H9 (cell line): ENCODE data around the gene RFX1. TPM values are rescaled to one million over a fixed set of nuclear protein-coding genes. Genes with fewer than 3 reads are reported as not detected.
"Not testable (repeated sequence)": the region's sequence is repeated elsewhere in the genome, so short reads cannot be mapped to it uniquely, and the experiment has no call there.

Experiments used
- DNase-seq: peaks from one replicate; pipeline ENCODE4 v3.0.0-alpha.2; 2017
- H2AFZ ChIP-seq: one replicate; pipeline ENCODE4 v1.6.1; 2013; ENCODE audit warnings: mild to moderate bottlenecking, low read length, control low read depth, moderate library complexity
- H2AK5ac ChIP-seq: 2 replicates; pipeline ENCODE4 v1.6.1; 2013; ENCODE audit warnings: low read length, control low read depth, mixed read lengths; ENCODE audit not compliant: insufficient read length
- H2BK120ac ChIP-seq: one replicate; pipeline ENCODE4 v1.6.1; 2013; ENCODE audit warnings: low read depth, mild to moderate bottlenecking, low read length, control low read depth, inconsistent platforms; ENCODE audit not compliant: poor library complexity, severe bottlenecking
- H2BK12ac ChIP-seq: 2 replicates; pipeline ENCODE4 v1.6.1; 2013; ENCODE audit warnings: low read length, control low read depth, mixed read lengths, low read depth; ENCODE audit not compliant: insufficient read length
- H2BK15ac ChIP-seq: 2 replicates; pipeline ENCODE4 v1.6.1; 2013; ENCODE audit warnings: low read depth, low read length, control low read depth
- H2BK20ac ChIP-seq: one replicate; pipeline ENCODE4 v1.6.1; 2013; ENCODE audit warnings: low read depth, mild to moderate bottlenecking, low read length, control low read depth, inconsistent platforms; ENCODE audit not compliant: poor library complexity, severe bottlenecking
- H2BK5ac ChIP-seq: 2 replicates; pipeline ENCODE4 v1.6.1; 2013; ENCODE audit warnings: low read length, control low read depth, mixed read lengths; ENCODE audit not compliant: insufficient read length
- H3K14ac ChIP-seq: 2 replicates; pipeline ENCODE4 v1.6.1; 2013; ENCODE audit warnings: low read length, control low read depth; ENCODE audit not compliant: insufficient read depth
- H3K18ac ChIP-seq: 2 replicates; pipeline ENCODE4 v1.6.1; 2013; ENCODE audit warnings: low read depth, mild to moderate bottlenecking, mixed read lengths, low read length, control low read depth; ENCODE audit not compliant: insufficient read length
- H3K23ac ChIP-seq: 2 replicates; pipeline ENCODE4 v1.6.1; 2013; ENCODE audit warnings: low read length, control low read depth, mixed read lengths, low read depth; ENCODE audit not compliant: insufficient read length
- H3K23me2 ChIP-seq: 2 replicates; pipeline ENCODE4 v1.6.1; 2013; ENCODE audit warnings: low read depth, mild to moderate bottlenecking, mixed read lengths, low read length, control low read depth; ENCODE audit not compliant: insufficient read length, poor library complexity, severe bottlenecking
- H3K27ac ChIP-seq: 2 replicates; pipeline ENCODE4 v1.5.1; 2013; ENCODE audit warnings: low read length, control low read depth, mixed read lengths, low read depth; ENCODE audit not compliant: insufficient read length
- H3K27me3 ChIP-seq: 2 replicates; pipeline ENCODE4 v1.6.1; 2013; ENCODE audit warnings: low read length, control low read depth, inconsistent platforms; ENCODE audit not compliant: insufficient read depth
- H3K4ac ChIP-seq: 2 replicates; pipeline ENCODE4 v1.6.1; 2013; ENCODE audit warnings: low read depth, mild to moderate bottlenecking, control low read depth, inconsistent platforms, low read length, moderate library complexity
- H3K4me1 ChIP-seq: 2 replicates; pipeline ENCODE4 v1.6.1; 2013; ENCODE audit warnings: low read length, control low read depth, inconsistent platforms; ENCODE audit not compliant: insufficient read depth
- H3K4me2 ChIP-seq: 2 replicates; pipeline ENCODE4 v1.6.1; 2013; ENCODE audit warnings: low read length, control low read depth, mixed read lengths; ENCODE audit not compliant: insufficient read length, insufficient read depth
- H3K56ac ChIP-seq: 2 replicates; pipeline ENCODE4 v1.6.1; 2013; ENCODE audit warnings: low read depth, mild to moderate bottlenecking, mixed read lengths, low read length, control low read depth; ENCODE audit not compliant: insufficient read length
- H3K79me1 ChIP-seq: 2 replicates; pipeline ENCODE4 v1.6.1; 2013; ENCODE audit warnings: low read depth, mild to moderate bottlenecking, moderate library complexity, low read length, control low read depth, inconsistent platforms; ENCODE audit not compliant: insufficient read depth, poor library complexity, severe bottlenecking
- H3K79me2 ChIP-seq: 2 replicates; pipeline ENCODE4 v1.6.1; 2013; ENCODE audit warnings: low read length, control low read depth, inconsistent platforms; ENCODE audit not compliant: insufficient read depth
- H3K9ac ChIP-seq: 2 replicates; pipeline ENCODE4 v1.6.1; 2013; ENCODE audit warnings: low read length, control low read depth, mixed read lengths; ENCODE audit not compliant: insufficient read length; ENCODE audit errors: extremely low read depth
- H3K9me3 ChIP-seq: one replicate; pipeline ENCODE4 v1.6.1; 2013; ENCODE audit warnings: low read depth, low read length, inconsistent platforms; ENCODE audit not compliant: control insufficient read depth
- H3T11ph ChIP-seq: one replicate; pipeline ENCODE4 v1.6.1; 2013; ENCODE audit warnings: mild to moderate bottlenecking, low read length, control low read depth, inconsistent platforms
- H4K20me1 ChIP-seq: one replicate; pipeline ENCODE4 v1.6.1; 2013; ENCODE audit not compliant: control insufficient read depth, insufficient read length, insufficient read depth
- H4K5ac ChIP-seq: 2 replicates; pipeline ENCODE4 v1.6.1; 2013; ENCODE audit warnings: low read depth, mild to moderate bottlenecking, mixed read lengths, low read length, control low read depth; ENCODE audit not compliant: insufficient read length
- H4K8ac ChIP-seq: replicated peaks from 2 replicates; pipeline ENCODE4 v1.6.1; 2013; ENCODE audit warnings: low read length, control low read depth, mixed read lengths, low read depth; ENCODE audit not compliant: insufficient read length
- H4K91ac ChIP-seq: 2 replicates; pipeline ENCODE4 v1.6.1; 2013; ENCODE audit warnings: low read depth, mild to moderate bottlenecking, moderate library complexity, mixed read lengths, low read length, control low read depth; ENCODE audit not compliant: insufficient read length
- H3K27ac Mint-ChIP-seq, 3 experiments: 2 replicates in 2 of 3; 3 replicates in 1 of 3; pipeline ENCODE4 v1.8.0; 2020 to 2021; ENCODE audit warnings: mixed read lengths in 3 of 3, mild to moderate bottlenecking in 1 of 3, moderate library complexity in 1 of 3
- H3K27me3 Mint-ChIP-seq: 2 replicates; pipeline ENCODE4 v1.8.0; 2021; ENCODE audit warnings: low read depth, mild to moderate bottlenecking, moderate library complexity, mixed read lengths
- H3K36me3 Mint-ChIP-seq, 3 experiments: 2 replicates in 2 of 3; 3 replicates in 1 of 3; pipeline ENCODE4 v1.8.0; 2020 to 2021; ENCODE audit warnings: low read depth in 3 of 3, mixed read lengths in 3 of 3; ENCODE audit not compliant: insufficient read depth in 1 of 3
- H3K4me1 Mint-ChIP-seq, 2 experiments: 2 replicates each; pipeline ENCODE4 v1.8.0; 2020; ENCODE audit warnings: mixed read lengths in 2 of 2
- H3K4me3 Mint-ChIP-seq, 2 experiments: 2 replicates in 1 of 2; 3 replicates in 1 of 2; pipeline ENCODE4 v1.8.0; 2020 to 2021; ENCODE audit warnings: mild to moderate bottlenecking in 2 of 2, mixed read lengths in 2 of 2, moderate library complexity in 1 of 2
- H3K9me3 Mint-ChIP-seq, 2 experiments: 2 replicates in 1 of 2; 3 replicates in 1 of 2; pipeline ENCODE4 v1.8.0; 2020; ENCODE audit warnings: mild to moderate bottlenecking in 2 of 2, mixed read lengths in 2 of 2, moderate library complexity in 1 of 2
- CTCF ChIP-seq: fragments of 200-600 bp; sonication (generic); conservative IDR thresholded peaks from 3 replicates; pipeline ENCODE4 v1.8.0; 2021; ENCODE audit warnings: antibody characterized with exemption, mild to moderate bottlenecking
- WGBS: extraction: QIAGEN DNeasy Blood & Tissue Kit; methylation state at CpG from one replicate; pipeline ENCODE4 v1.1.7; 2013; ENCODE audit warnings: missing lambda C conversion rate, low lambda C conversion rate, mixed read lengths; ENCODE audit not compliant: insufficient read length; ENCODE audit errors: extremely low coverage; 5-methylcytosine and 5-hydroxymethylcytosine counted together
- total RNA-seq: library from RNA; stranded (reverse); gene quantifications from 2 replicates; pipeline ENCODE4 v1.2.1, GENCODE V29; 2021

The RFX1 gene
- total RNA-seq, 1 experiment from 2014 or later = 21.4 TPM

- H3K27ac Mint-ChIP-seq = peak overlapping the region in 1 of 3 experiments; percentile 34; a peak in 2 of 7 replicates
These were observed 15.4 kb upstream of the RFX1 start for GRCh38 chr19:14021474-14021873.

GRCh38 chr19:14019739-14020138 lies 13.6 kb upstream of the RFX1 start:
- H3K36me3 Mint-ChIP-seq, DNase-seq, H2AK5ac ChIP-seq, H4K5ac ChIP-seq, H3K4me3 Mint-ChIP-seq, H3K4me1 ChIP-seq, H3K23ac ChIP-seq, H3K9ac ChIP-seq, H3K18ac ChIP-seq, H3K79me2 ChIP-seq, H3K9me3 Mint-ChIP-seq, H4K91ac ChIP-seq, H3K27me3 ChIP-seq, H3K27ac Mint-ChIP-seq, H2BK15ac ChIP-seq, H3K9me3 ChIP-seq, H3K56ac ChIP-seq, H2BK12ac ChIP-seq, H3K79me1 ChIP-seq, H3K4ac ChIP-seq, H3T11ph ChIP-seq, H3K23me2 ChIP-seq, H2BK20ac ChIP-seq, H3K27me3 Mint-ChIP-seq, H2AFZ ChIP-seq, H2BK5ac ChIP-seq, H3K4me2 ChIP-seq, H3K27ac ChIP-seq, H3K14ac ChIP-seq, H2BK120ac ChIP-seq, H3K4me1 Mint-ChIP-seq, H4K8ac ChIP-seq, H4K20me1 ChIP-seq: not testable (repeated sequence)
- no CpG with 5 or more reads among the region's 3 CpGs for WGBS

More at GRCh38 chr19:14021474-14021873, 15.4 kb upstream of the RFX1 start:
- peaks cover 4 to 8% of the 10 kb centered on the region in 2 experiments for H3K4me1 Mint-ChIP-seq
- no peaks in the 10 kb centered on the region for H3K27me3 Mint-ChIP-seq
- H2BK15ac ChIP-seq = peak overlapping the region; percentile 89; the same call in 1 of the 2 replicates
- DNase-seq = peak; percentile 47
- H3K18ac ChIP-seq = no peak overlapping the region
- no peak overlapping the region for H4K5ac ChIP-seq
- no peak for TF ChIP-seq CTCF
- no peak overlapping the region for H2BK20ac ChIP-seq
- H3K4me3 Mint-ChIP-seq = no peak overlapping the region
- H3K4me2 ChIP-seq = no peak overlapping the region
- no peak overlapping the region for H2BK120ac ChIP-seq
- H3K36me3 Mint-ChIP-seq = no peaks in the 10 kb centered on the region
- H3K4ac ChIP-seq = no peak overlapping the region
- no peaks in the 10 kb centered on the region for H3K4me1 ChIP-seq
- H3K79me1 ChIP-seq = no peaks in the 10 kb centered on the region
- H4K20me1 ChIP-seq = no peaks in the 10 kb centered on the region
- H3K23me2 ChIP-seq = no peaks in the 10 kb centered on the region
- no peak overlapping the region for H2BK5ac ChIP-seq
- no peak overlapping the region for H4K8ac ChIP-seq
- H3K9me3 ChIP-seq = no peaks in the 10 kb centered on the region
- H3K9ac ChIP-seq = no peak overlapping the region
- no peak overlapping the region for H4K91ac ChIP-seq
- no peak overlapping the region for H3T11ph ChIP-seq
- H3K23ac ChIP-seq = no peak overlapping the region
- WGBS = no CpG with 5 or more reads among the region's 5 CpGs
- no peaks in the 10 kb centered on the region for H3K79me2 ChIP-seq
- H3K56ac ChIP-seq = no peak overlapping the region
- no peak overlapping the region for H2AFZ ChIP-seq
- H2BK12ac ChIP-seq = no peak overlapping the region
- no peak overlapping the region for H2AK5ac ChIP-seq
- no peak overlapping the region for H3K14ac ChIP-seq
- no peaks in the 10 kb centered on the region for H3K27me3 ChIP-seq
- no peaks in the 10 kb centered on the region; a peak in 2 of 5 replicates for H3K9me3 Mint-ChIP-seq
- H3K27ac ChIP-seq = no peak overlapping the region
